Lower leg skin (tissue), 3 donors: Measurements from ENCODE around the gene TMEM245.

Source experiments
- CTCF ChIP-seq, 3 donors: fragments of 450-650 bp; IDR thresholded peaks; one replicate each; pipeline ENCODE4 v1.5.1; 2016; ENCODE audit warnings: antibody characterized with exemption in 3 of 3, mild to moderate bottlenecking in 3 of 3, moderate library complexity in 2 of 3
- POLR2A ChIP-seq, 2 donors: fragments of 450-650 bp; IDR thresholded peaks; one replicate each; pipeline ENCODE4 v1.6.1; 2016 to 2017; ENCODE audit warnings: antibody characterized with exemption in 2 of 2, mild to moderate bottlenecking in 1 of 2, moderate library complexity in 1 of 2

- no peak for TF ChIP-seq CTCF (IDR thresholded peaks at IDR 0.05)
- no peak for TF ChIP-seq POLR2A (IDR thresholded peaks at IDR 0.05)
Measured at GRCh38 chr9:109047259-109047658, 72.5 kb downstream of the TMEM245 start.
